Measurements from ENCODE around the gene ADH4. TPM values are rescaled to one million over a fixed set of nuclear protein-coding genes. Genes with fewer than 3 reads are reported as not detected.

Gene ADH4
- polyA plus RNA-seq, 1 donor (not counting 4 experiments of a cell fraction or from before 2014, with no cell fraction given) = not detected

- DNase-seq (ENCODE audit: low read depth, low spot score) (no peak), FAIRE-seq (no peak)
- Histone ChIP-seq H3K36me3 (ENCODE audit: control insufficient read depth in 2 of 2, extremely low read depth in 1 of 2, insufficient read depth in 2 of 2, low read length in 2 of 2) (no peaks in the 10 kb centered on the region), H3K9me3 (ENCODE audit: control insufficient read depth, low read depth, low read length) (no peaks in the 10 kb centered on the region), H3K4me1 (ENCODE audit: control insufficient read depth, extremely low read depth, insufficient read depth, low read length) (no peaks in the 10 kb centered on the region), H2AFZ (ENCODE audit: control insufficient read depth, low read length) (no peak overlapping the region), H3K79me2 (ENCODE audit: control insufficient read depth, insufficient read depth, low read length) (no peaks in the 10 kb centered on the region), H3K9me1 (ENCODE audit: control insufficient read depth, extremely low read depth, insufficient read depth, low read length) (no peaks in the 10 kb centered on the region), H3K27me3 (ENCODE audit: control insufficient read depth, extremely low read depth, insufficient read depth, low read length) (no peaks in the 10 kb centered on the region), H4K20me1 (ENCODE audit: control insufficient read depth, extremely low read depth, insufficient read depth, low read length) (no peaks in the 10 kb centered on the region), H3K9ac (ENCODE audit: control insufficient read depth, extremely low read depth, insufficient read depth, low read length) (no peak overlapping the region), H3K4me2 (ENCODE audit: control insufficient read depth, extremely low read depth, insufficient read depth, low read depth, low read length) (no peak overlapping the region), H3K27ac (ENCODE audit: control insufficient read depth, insufficient read depth, low read length) (no peak overlapping the region), H3K4me3 (ENCODE audit: control insufficient read depth in 2 of 3, extremely low read depth in 1 of 3, insufficient read depth in 2 of 3, low read depth in 1 of 3, low read length in 3 of 3) (no peak overlapping the region)
- TF ChIP-seq EZH2 (IDR thresholded peaks at IDR 0.05; ENCODE audit: low read length) = no peak
- TF ChIP-seq, protein P1, sequence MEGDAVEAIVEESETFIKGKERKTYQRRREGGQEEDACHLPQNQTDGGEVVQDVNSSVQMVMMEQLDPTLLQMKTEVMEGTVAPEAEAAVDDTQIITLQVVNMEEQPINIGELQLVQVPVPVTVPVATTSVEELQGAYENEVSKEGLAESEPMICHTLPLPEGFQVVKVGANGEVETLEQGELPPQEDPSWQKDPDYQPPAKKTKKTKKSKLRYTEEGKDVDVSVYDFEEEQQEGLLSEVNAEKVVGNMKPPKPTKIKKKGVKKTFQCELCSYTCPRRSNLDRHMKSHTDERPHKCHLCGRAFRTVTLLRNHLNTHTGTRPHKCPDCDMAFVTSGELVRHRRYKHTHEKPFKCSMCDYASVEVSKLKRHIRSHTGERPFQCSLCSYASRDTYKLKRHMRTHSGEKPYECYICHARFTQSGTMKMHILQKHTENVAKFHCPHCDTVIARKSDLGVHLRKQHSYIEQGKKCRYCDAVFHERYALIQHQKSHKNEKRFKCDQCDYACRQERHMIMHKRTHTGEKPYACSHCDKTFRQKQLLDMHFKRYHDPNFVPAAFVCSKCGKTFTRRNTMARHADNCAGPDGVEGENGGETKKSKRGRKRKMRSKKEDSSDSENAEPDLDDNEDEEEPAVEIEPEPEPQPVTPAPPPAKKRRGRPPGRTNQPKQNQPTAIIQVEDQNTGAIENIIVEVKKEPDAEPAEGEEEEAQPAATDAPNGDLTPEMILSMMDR (optimal IDR thresholded peaks at IDR 0.05 in 1 of 3, IDR thresholded peaks at IDR 0.05 in 1 of 3, conservative IDR thresholded peaks at IDR 0.05 in 1 of 3; ENCODE audit: extremely low read depth in 1 of 3, insufficient read depth in 2 of 3, low read length in 3 of 3) = no peak
- dilution Hi-C loops (cut with MboI; ENCODE audit: extremely low pct_ligation_motif_present, low sequenced_read_pairs) = no loop called here
Measured at GRCh38 chr4:99144587-99144986, 490 bp upstream of the ADH4 start.

GRCh38 chr4:99136329-99136728, 7.8 kb downstream of the ADH4 start:
- no peak for TF ChIP-seq EZH2 (IDR thresholded peaks at IDR 0.05; ENCODE audit: low read length)
- TF ChIP-seq, protein P1 (optimal IDR thresholded peaks at IDR 0.05 in 1 of 3, IDR thresholded peaks at IDR 0.05 in 1 of 3, conservative IDR thresholded peaks at IDR 0.05 in 1 of 3; ENCODE audit: extremely low read depth in 1 of 3, insufficient read depth in 2 of 3, low read length in 3 of 3) = no peak
- dilution Hi-C loops (cut with MboI; ENCODE audit: extremely low pct_ligation_motif_present, low sequenced_read_pairs) = no loop called here
- Histone ChIP-seq H3K4me2 (ENCODE audit: control insufficient read depth, extremely low read depth, insufficient read depth, low read depth, low read length) (no peak overlapping the region), H3K79me2 (ENCODE audit: control insufficient read depth, insufficient read depth, low read length) (no peaks in the 10 kb centered on the region), H3K36me3 (ENCODE audit: control insufficient read depth in 2 of 2, extremely low read depth in 1 of 2, insufficient read depth in 2 of 2, low read length in 2 of 2) (no peaks in the 10 kb centered on the region), H3K9ac (ENCODE audit: control insufficient read depth, extremely low read depth, insufficient read depth, low read length) (no peak overlapping the region), H2AFZ (ENCODE audit: control insufficient read depth, low read length) (no peak overlapping the region), H4K20me1 (ENCODE audit: control insufficient read depth, extremely low read depth, insufficient read depth, low read length) (no peaks in the 10 kb centered on the region), H3K9me3 (ENCODE audit: control insufficient read depth, low read depth, low read length) (no peaks in the 10 kb centered on the region), H3K9me1 (ENCODE audit: control insufficient read depth, extremely low read depth, insufficient read depth, low read length) (no peaks in the 10 kb centered on the region), H3K27ac (ENCODE audit: control insufficient read depth, insufficient read depth, low read length) (no peak overlapping the region), H3K4me3 (ENCODE audit: control insufficient read depth in 2 of 3, extremely low read depth in 1 of 3, insufficient read depth in 2 of 3, low read depth in 1 of 3, low read length in 3 of 3) (no peak overlapping the region), H3K27me3 (ENCODE audit: control insufficient read depth, extremely low read depth, insufficient read depth, low read length) (no peaks in the 10 kb centered on the region), H3K4me1 (ENCODE audit: control insufficient read depth, extremely low read depth, insufficient read depth, low read length) (no peaks in the 10 kb centered on the region)
- FAIRE-seq (no peak), DNase-seq (ENCODE audit: low read depth, low spot score) (no peak)
